NK-92 treated with Interleukin-12 subunit alpha and Interleukin-12 subunit beta, amount 100 ng/mL, for 24 hours (cell line): ENCODE data around the gene FHAD1.

Experiments used
- DNase-seq: peaks from one replicate; lab custom pipeline; 2025; lab: John Stamatoyannopoulos, UW

FHAD1 gene

DNA sequence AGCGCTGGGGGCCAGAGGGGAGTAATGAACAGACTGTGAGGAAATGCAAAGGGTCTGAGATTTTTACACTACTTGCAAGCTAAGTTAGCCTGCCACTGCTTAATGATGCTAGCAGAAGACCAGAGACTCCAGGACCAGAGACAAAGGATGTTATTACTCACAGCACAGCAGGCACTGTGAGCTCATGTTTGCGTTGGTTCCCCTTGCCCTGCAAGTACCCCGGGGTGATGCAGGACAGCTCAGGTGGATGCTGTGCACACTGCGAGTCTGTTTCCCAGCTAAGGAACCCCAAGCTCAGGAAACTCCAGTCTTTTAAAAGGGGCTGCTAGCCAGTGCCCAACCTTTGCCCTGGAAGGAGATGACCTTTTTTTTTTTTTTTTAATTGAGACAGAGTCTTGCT, 1.2 kb downstream of the FHAD1 start:
- DNase-seq = no peak

DNA sequence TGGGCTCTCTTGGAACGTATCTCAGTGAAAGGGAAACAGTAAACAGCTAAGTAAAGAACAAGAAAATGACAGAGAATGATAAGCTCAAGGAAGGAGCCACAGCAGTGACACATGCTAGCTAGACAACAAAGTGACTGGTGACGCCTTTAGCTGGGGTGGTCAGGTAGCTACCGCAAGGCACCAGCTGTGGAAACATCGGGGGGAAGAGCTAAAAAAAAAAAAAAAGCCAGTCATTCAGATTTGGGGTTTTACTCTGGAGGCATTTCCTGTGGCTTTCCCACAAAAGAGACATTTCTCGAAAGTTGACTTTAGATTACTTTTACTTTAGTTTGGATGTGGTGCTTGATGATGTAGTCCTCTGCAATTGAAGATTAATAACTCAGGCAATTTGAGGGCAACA, 2.1 kb downstream of the FHAD1 start:
- peak; percentile 73 for DNase-seq

DNA sequence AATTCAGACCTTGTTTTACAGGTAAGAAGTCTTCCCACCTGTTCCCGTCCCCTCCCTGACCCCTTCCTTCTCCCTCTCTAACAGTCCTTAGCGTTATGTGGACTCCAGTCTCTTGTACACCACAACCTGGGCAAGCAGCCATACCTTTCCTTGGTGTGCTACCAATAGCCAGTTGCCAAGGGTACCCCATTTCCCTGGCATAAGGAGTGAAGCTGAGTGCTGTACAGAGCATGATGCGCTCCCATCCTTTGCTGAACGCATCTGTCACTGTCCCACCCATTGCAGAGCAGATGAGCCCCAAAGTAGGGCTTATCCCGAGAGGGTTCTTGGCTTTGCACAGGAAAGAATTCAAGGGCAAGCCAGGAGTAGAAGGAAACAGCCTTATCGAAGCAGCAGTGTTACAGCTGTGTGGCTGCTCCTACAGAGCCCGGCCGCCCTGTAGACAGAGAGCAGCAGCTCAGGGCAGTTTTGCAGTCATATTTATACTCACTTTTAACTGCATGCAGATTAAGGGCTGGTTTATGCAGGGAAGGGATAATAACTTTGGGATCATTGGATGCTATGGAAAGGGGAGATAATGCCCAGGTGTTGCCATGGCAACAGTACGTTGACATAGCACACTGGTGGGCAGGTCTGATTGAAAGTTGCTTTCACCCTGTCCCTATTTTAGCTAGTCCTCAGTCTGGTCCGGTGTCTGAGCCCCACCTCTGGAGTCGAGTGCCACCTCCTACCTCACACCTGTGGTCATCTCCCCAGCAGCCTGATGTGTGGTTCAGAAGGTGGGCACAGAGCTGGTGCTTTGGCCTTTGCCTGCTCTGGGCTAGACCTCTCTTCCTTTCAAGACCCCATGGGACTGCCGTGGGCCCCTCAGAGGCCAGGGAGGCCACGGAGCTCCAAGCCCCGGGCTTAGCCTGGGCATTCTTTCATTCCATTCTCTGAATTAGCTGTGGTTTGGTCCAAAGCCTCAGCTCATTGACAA, 5.1 kb downstream of the FHAD1 start:
- DNase-seq = peak; percentile 22

DNA sequence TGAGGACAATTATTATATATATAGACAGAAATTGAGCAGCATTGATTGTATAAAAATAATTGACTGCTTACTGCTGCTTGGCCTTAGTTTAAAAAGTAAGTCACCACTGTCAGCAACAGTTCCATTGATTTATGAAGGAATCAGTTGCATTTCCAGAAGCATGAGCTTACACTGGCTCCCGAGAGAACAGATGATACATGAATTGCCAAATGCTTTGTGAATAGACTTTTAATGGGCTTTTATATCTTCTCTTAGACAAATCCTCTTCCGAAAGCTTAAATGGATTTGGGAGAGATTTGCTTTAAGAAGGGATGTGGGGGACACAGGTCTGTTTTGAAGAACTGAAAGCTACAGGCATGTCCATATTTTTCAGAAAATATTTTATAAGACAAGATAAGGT, 7.5 kb downstream of the FHAD1 start:
- DNase-seq = no peak

DNA sequence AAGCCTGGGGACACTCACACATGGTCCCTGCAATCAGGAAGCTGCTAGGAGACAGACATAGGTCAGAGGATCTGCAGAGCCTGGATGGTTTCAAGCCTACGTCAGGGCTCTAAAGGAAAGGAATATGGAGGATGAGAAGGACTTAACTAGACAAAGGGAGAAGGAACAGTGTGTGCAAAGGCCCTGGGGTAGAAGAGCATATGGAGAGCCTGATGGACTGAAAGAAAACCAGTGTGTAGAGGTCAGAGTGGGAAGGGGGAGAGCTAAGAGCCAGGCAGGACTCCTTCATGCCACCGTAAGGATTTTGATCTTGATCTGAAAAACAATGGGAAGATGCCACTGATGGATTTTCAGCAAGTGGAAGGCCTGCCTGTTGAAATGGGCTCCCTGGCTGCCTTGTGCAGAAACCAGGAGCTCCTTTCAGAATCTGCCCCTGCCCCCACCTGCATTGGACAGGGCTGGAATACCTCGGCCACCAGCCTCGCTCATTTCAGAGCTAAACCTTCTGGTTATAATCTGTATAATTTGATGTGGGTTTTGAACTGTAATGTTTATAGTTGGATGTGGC, 8.6 kb downstream of the FHAD1 start:
- no peak for DNase-seq

DNA sequence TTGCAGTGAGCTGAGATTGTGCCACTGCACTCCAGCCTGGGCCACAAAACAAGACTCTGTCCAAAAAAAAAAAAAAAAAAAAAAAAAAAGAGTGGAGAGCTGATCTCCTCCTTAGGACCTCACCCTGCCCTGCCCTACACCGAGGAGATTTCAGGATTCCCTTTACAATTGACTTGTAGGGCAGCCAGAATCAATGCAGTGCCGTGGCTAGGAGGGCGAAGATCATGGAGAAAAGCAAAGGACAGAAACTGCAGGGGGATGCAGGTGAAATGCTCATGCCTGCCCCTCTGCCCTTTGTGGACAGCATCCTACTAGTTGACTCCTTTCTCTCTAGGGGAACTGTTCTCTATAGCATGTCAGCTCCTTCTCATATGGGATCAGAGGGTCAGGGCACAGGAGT, 9.6 kb downstream of the FHAD1 start:
- DNase-seq = no peak

DNA sequence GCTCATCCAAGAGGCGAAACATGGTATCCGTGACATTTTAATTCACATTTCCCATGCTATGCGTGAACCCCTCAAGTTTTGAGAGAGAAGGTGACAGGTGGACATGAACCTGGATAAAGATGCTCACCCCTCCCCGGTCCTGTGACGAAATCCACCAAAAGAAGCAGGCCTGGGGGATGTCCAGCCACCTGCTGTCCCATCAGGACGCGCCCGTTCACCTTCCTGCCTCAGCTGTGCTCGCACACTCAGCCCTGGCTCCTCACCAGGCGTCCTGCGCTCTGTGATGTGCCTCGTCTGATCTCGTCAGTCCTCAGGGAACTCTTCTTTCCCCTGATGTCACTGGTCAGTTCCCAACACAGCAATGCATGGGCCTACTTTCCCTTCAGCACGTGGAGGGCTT, 10.3 kb downstream of the FHAD1 start:
- no peak for DNase-seq

DNA sequence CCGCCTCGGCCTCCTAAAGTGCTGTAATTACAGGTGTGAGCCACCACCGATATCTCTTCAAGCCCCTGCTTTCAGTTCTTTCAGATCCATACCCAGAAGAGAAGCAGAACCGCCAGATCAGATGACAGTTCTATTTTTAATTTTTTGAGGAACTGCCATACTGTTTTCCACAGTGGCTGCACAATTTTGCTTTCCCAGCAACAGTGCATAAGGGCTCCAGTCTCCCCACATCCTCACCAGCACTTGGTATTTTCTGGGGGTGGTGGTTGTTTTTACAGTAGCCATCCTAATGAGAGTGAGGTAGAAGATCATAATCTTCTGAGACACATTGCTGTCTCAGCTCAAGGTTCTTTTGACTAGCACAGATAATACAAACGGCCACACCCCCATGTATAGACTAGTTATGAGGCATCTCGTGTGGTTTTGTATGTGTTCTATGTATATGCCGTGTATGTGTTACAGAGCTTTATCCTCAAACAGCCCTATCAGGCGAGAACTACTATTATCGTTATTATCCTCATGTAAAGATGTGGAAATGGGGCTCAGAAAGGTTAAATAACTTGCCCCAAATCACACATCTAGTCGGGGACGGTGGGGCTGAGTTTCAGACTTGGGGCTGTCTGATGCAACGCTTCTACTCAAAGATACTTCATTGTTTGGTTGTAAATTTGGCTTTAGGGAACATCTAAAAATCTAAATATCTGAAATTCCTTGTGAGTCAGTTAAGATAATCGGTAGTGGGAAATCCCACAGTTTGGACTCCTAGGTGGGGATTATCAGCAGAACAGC, 12.0 kb downstream of the FHAD1 start:
- no peak for DNase-seq

DNA sequence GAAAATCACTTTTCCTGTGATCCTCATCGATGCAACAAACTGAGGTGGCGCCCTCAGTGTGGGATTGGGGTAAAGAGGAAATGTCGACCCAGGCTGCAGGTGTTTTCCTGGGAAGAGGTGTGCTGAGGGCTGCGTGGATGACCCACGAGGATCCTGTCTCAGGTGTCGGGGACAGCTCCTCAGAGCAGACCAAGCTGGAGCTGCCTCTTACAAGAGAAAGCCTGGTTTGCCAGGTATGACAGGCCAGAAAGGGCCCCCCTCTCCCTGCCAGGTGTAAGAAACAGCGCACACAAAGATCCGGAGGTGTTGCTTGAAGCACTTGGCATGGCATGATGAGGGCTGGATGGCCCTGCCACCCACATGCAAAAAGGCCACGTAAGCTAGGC, 12.6 kb downstream of the FHAD1 start:
- DNase-seq = no peak

DNA sequence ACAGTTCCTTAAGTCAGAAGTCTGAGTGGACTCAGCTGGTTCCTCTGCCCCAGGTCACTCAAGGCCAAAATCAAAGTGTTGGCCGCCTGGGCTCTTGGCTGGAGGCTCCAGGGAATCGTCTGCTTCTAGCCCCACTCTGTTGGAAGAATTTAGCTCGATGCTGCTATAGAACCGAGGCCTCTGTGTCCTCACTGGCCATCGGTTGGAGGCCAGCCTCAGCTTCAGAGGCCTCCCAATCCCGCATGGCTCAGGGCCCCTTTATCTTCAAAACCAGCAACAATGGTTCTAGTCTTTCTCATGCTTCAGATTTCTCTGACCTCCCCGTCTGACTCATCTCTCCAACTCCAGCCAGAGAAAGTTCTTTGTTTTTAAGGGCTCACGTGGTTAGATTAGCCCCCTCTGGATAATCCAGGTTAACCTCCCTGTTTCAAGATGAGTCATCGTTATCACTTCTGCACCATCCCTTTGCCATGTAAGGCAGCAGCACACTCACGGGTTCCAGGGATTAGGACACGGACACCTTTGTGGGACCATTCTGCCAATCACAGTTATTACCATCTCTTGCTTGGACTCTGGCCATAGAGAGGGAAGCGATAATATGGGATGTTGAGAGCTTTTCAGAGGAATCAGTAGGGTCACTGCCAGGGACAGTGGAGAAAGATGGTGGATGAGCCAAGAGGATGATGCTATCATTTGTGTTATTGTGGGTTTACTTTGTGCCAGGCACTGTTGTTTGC, 13.6 kb downstream of the FHAD1 start:
- no peak for DNase-seq

DNA sequence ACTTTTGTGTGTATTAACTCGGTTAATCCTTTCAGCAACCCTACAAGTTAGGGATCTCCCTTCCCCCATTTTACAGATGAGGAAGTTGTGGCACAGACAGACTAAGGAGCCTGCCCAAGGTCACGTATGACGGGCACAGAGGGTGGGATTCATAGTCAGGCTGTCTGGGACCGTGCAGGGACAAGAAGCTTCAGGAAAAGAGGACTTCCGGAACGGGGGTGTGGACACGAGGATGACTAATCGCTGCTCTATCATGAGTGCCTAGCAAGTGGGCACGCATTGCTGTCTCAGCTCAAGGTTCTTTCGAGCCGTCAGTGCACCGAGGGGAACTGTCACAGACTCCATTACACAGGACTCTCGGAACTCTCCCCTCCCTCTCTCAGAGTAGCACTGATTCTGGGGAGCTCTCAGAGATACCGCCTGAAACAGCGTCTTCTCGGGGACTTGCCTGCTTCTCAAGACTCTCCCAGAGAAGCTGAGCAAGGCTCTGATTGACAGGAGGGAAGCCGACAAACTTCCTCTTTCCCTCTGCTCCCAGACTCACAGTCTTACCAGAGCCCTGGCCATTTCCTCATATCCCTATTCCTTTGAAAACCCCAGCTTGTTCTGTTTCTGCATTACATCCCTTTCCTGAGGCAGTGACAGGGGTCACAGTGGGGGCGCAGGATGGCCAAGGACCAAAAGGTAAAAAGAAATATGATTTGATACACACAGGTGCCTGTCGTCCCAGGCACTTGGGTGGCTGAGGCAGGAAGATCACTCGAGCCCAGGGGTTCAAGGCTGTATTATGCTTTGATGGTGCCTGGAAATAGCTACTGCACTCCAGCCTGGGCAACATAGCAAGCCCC, 14.4 kb downstream of the FHAD1 start:
- no peak for DNase-seq

DNA sequence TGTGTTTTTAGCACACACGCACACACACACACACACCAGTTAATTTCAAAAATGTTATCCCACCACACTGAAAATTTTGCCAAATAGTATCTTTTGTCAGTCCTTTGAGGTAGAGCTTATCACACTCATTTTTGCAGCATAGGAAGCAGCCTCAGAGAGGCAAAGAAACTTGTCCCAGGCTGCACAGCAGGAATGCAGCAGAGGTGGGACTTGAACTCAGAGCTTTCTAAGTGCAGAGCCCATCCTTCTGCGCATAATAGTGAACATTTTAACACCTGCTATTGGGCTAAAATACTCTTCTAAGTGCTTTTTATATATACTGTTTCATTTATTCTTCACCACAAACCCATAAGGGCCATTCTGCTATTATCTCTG, 15.0 kb downstream of the FHAD1 start:
- no peak for DNase-seq

DNA sequence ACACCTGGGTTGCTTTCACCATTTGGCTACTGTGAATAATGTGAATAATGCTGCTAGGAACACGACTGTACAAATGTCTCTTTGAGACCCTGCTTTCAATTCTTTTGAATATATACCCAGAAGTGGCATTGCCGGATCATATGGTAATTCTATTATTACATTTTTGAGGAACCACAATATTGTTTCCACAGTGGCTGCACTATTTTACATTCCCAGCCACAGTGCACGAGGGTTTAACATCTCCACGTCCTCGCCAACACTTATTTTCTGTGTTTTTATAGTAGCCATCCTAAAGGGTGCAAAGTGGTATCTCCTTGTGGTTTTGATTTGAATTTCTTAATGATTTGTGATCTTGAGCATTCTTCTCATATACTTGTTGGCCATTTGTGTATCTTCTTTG, 15.7 kb downstream of the FHAD1 start:
- no peak for DNase-seq

DNA sequence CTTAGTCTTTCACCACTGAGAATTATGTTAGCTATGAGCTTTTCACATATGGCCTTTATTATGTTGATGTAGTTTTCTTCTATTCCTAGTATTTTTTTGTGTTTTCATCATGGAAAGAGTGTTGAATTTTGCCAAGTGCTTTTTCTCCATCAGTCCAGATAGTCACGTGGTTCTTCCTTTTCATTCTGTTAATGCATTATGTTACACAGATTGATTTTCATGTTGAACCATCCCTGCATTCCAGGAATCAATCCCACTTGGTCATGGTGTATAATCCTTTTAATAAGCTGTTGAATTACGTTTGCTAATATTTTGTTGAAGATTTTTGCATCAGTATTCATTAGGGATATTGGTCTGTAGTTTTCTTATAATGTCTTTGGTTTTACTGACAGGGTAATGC, 17.7 kb downstream of the FHAD1 start:
- no peak for DNase-seq

DNA sequence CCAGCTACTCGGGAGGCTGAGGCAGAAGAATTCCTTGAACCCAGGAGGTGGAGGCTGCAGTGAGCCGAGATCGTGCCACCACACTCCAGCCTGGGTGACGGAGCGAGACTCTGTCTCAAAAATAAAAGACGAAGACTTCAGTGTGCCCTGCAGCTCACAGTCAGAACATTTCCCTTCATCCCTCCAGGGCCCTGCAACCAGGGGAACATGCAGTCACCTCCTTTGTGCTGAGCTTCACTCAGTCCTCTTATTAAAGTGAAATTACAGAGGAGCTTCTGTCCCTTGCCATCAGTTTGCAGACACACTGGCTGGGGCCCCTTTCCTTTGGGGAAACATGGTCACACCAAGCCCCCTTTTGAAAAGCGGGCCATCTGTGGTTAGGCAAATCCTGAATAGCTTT, 24.2 kb downstream of the FHAD1 start:
- DNase-seq = no peak

DNA sequence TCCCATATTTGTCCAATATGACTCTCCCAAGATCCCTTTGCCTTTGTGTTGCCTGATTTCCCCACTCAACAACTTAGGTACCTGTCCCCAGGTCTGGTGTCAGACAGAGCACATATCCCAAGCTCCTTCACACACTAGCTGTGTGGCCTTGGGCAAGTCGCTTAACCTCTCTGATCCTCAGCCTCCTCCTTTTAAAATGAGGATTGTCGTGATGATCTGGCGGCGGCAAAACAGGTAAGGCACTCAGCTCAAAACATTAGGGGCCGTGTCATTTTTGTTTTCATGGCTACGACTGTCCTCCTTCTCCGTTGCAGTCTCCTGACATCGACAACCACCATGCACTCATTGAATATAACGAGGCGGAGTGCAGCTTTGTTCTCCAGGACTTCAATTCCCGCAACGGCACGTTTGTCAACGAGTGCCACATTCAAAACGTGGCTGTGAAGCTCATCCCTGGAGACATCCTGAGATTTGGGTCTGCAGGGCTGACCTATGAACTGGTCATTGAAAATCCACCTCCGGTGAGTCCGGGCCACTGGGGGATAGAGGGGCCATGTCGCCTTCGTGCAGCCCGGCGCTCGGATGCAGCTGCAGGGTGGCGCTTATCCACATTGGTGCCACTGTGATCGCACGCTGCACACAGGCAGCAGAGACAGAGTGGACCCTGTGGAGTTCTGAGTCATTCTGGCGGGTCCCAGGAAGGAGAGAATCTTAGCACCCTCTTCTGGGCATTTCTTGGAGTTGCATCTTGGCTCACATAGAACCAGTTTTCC, 25.2 kb downstream of the FHAD1 start:
- DNase-seq = no peak

DNA sequence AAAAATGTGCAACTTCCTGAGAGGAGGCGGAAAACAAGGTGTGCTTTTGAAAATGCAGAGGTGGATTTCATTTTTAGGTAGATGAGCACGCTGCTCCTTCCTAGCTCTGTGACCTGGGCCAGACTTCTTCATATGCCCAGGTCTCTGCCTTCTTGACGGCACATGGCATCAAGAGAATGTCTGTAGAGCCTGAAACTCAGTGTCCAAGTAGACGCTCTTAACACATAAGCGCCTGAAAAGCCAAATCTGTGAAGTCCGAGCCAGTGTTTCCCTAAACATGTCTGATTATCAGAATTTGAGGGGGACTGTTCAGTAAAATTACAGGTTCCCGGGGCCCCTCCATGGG, 25.7 kb downstream of the FHAD1 start:
- DNase-seq = no peak

DNA sequence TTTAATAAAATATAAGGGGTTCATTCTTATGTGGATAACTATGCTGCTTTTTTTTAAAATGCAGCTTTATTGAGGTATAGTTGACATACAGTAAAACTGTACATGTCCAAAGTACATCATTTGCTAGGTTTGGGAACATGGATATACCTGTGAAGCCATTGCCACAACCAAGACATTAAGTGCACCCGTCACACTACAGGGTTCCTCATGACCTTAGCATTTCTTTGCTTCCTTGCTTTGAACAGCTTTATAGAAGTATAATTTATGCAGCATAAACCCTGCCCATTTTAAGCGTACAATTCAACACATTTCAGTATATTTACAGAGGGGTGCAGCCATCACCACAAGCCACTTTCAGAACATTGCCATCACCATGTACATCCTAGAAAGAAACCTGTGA, 26.3 kb downstream of the FHAD1 start:
- no peak for DNase-seq

DNA sequence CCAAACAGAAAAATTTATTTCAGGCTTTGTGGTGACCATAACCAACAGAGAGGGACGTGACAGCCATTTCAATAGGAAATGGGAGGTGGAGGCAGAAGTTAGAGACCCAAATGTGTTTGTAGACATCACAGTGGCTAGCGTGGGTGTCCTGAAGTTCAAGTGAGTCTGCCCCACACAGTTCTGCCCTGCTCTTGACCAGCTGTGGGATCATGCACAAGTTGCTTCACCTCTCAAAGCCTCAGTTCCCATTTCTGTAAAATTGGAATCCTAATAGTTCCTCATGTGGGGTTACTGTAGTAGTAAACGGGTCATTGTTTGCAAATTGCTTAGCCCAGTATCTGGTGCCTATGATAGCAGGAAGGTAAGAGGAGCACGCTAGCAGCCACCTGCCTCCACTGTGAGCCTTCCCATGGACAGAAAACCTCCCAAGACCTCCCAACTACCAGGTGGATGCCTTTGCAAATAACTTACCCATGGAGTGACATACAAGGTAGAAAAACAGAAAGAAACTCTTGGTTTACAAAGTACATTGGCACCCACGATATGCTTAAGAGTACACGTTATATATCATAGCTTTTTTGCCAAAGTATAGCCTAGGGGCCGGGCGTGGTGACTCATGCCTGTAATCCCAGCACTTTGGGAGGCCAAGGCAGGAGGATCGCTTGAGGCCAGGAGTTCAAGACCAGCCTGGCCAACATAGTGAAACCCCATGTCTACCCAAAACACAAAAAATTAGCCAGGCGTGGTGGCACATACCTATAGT, 29.1 kb downstream of the FHAD1 start:
- DNase-seq = no peak
